Hepatocyte (in vitro differentiated cells): ENCODE data around the gene TMEM51.

Experiments
- CTCF ChIP-seq: fragments of 200-600 bp; sonication (generic); IDR thresholded peaks from 2 replicates; pipeline ENCODE4 v1.5.1; 2016; ENCODE audit warnings: antibody characterized with exemption, mild to moderate bottlenecking; ENCODE audit not compliant: poor library complexity
- EZH2phosphoT487 ChIP-seq: fragments of 200-600 bp; sonication (generic); IDR thresholded peaks from one replicate; pipeline ENCODE4 v1.6.1; 2018; ENCODE audit warnings: antibody characterized with exemption, mild to moderate bottlenecking, low read depth, moderate library complexity; ENCODE audit not compliant: unreplicated experiment, severe bottlenecking

- TF ChIP-seq CTCF, result no peak
- no peak for TF ChIP-seq EZH2phosphoT487
Observed at GRCh38 chr1:15224259-15224869, 70.8 kb downstream of the TMEM51 start.
